B cell (primary cell): ENCODE measurements around the gene RGS11. TPM values are rescaled to one million over a fixed set of nuclear protein-coding genes. Genes with fewer than 3 reads are reported as not detected.

ENCODE experiments used
- ATAC-seq: fragments of 200-7000 bp; cut with Tn5 transposase; one replicate; pipeline ENCODE4 v1.10.0; 2021; ENCODE audit warnings: low read depth, mild to moderate bottlenecking, moderate number of reproducible peaks, moderate library complexity
- CTCF ChIA-PET: fragments of 350-600 bp; sonication (Branson Sonifier 250); formaldehyde crosslinking; loops from one replicate; lab custom pipeline; 2021; ENCODE audit warnings: antibody characterized with exemption, inconsistent platforms; lab: Charles Lee
- POLR2A ChIA-PET: fragments of 350-600 bp; sonication (Branson Sonifier 250); formaldehyde crosslinking; loops from one replicate; lab custom pipeline; 2021; ENCODE audit warnings: antibody characterized with exemption; lab: Charles Lee
- DNase-seq: peaks from one replicate; pipeline ENCODE4 v3.0.0; 2013
- H2AFZ ChIP-seq: 2 replicates; pipeline ENCODE4 v1.6.1; 2012; ENCODE audit warnings: mild to moderate bottlenecking, low read depth, low read length; ENCODE audit not compliant: insufficient read depth, poor library complexity, severe bottlenecking
- H3K27ac ChIP-seq, 2 donors: 1 replicate in 1 of 2; 2 replicates in 1 of 2; pipeline ENCODE4 v1.5.1; 2012 to 2013; ENCODE audit warnings: low read length in 2 of 2, mild to moderate bottlenecking in 2 of 2, moderate library complexity in 1 of 2
- H3K27me3 ChIP-seq, 4 experiments: fragments of 200-600 bp in 1 of 4; sonication (generic) in 1 of 4; replicated peaks in 1 of 4; 1 replicate in 2 of 4; 2 replicates in 2 of 4; pipeline versions ENCODE4 v1.6.1 to v1.7.0; 2013 to 2016; ENCODE audit warnings: low read length in 3 of 4, mild to moderate bottlenecking in 2 of 4, mixed read lengths in 1 of 4, moderate library complexity in 1 of 4; ENCODE audit not compliant: insufficient read depth in 4 of 4, control insufficient read depth in 3 of 4; ENCODE audit errors: control extremely low read depth in 1 of 4
- H3K36me3 ChIP-seq, 2 experiments: replicated peaks in 1 of 2; 1 replicate in 1 of 2; 2 replicates in 1 of 2; pipeline versions ENCODE4 v1.6.1 to v1.7.1; 2013; ENCODE audit warnings: low read length in 1 of 2; ENCODE audit not compliant: insufficient read depth in 2 of 2, control insufficient read depth in 1 of 2; ENCODE audit errors: control extremely low read depth in 1 of 2, extremely low read depth in 1 of 2
- H3K4me1 ChIP-seq, 2 donors: fragments of 200-600 bp in 1 of 2; sonication (generic) in 1 of 2; 1 replicate in 1 of 2; 2 replicates in 1 of 2; pipeline versions ENCODE4 v1.5.1 to v1.6.1; 2013 to 2017; ENCODE audit warnings: low read length in 2 of 2; ENCODE audit not compliant: control insufficient read depth in 2 of 2, insufficient read depth in 2 of 2
- H3K4me2 ChIP-seq: replicated peaks from 2 replicates; pipeline ENCODE3; 2012; ENCODE audit warnings: mild to moderate bottlenecking, low read depth, low read length; ENCODE audit not compliant: poor library complexity, severe bottlenecking
- H3K4me3 ChIP-seq, 5 experiments: fragments of 200-600 bp in 1 of 5; sonication (generic) in 1 of 5; 1 replicate in 3 of 5; 2 replicates in 2 of 5; pipeline versions ENCODE4 v1.5.1 to v1.7.0; 2011 to 2016; ENCODE audit warnings: low read length in 4 of 5, mild to moderate bottlenecking in 4 of 5, low read depth in 2 of 5, control low read depth in 1 of 5, moderate library complexity in 1 of 5; ENCODE audit not compliant: insufficient read depth in 1 of 5; ENCODE audit errors: control extremely low read depth in 1 of 5, extremely low read depth in 1 of 5
- H3K79me2 ChIP-seq: fragments of 200-600 bp; sonication (generic); one replicate; pipeline ENCODE4 v1.6.0; 2016; ENCODE audit warnings: low read length; ENCODE audit not compliant: control insufficient read depth, insufficient read depth
- H3K9ac ChIP-seq: fragments of 200-600 bp; sonication (generic); 2 replicates; pipeline ENCODE4 v1.6.1; 2017; ENCODE audit warnings: mild to moderate bottlenecking, low read length, moderate library complexity
- H3K9me3 ChIP-seq, 3 donors: one replicate each; pipeline versions ENCODE4 v1.6.1 to v1.7.1; 2013; ENCODE audit warnings: low read length in 2 of 3; ENCODE audit not compliant: control insufficient read depth in 2 of 3, insufficient read depth in 1 of 3; ENCODE audit errors: control extremely low read depth in 1 of 3
- H4K20me1 ChIP-seq: 2 replicates; pipeline ENCODE4 v1.6.0; 2012; ENCODE audit warnings: mild to moderate bottlenecking, low read length; ENCODE audit not compliant: insufficient read depth, control insufficient read depth, poor library complexity, severe bottlenecking
- H3K27ac Mint-ChIP-seq: one replicate; pipeline ENCODE4 v1.8.0; 2021; ENCODE audit warnings: mixed read lengths
- H3K27me3 Mint-ChIP-seq: one replicate; pipeline ENCODE4 v1.8.0; 2021; ENCODE audit warnings: mixed read lengths
- H3K4me1 Mint-ChIP-seq: one replicate; pipeline ENCODE4 v1.8.0; 2021; ENCODE audit warnings: mixed read lengths
- H3K4me3 Mint-ChIP-seq: one replicate; pipeline ENCODE4 v1.8.0; 2021; ENCODE audit warnings: mixed read lengths
- H3K9me3 Mint-ChIP-seq: one replicate; pipeline ENCODE4 v1.8.0; 2022; ENCODE audit warnings: mixed read lengths; ENCODE audit not compliant: insufficient read depth
- EZH2 ChIP-seq: IDR thresholded peaks from 2 replicates; pipeline ENCODE4 v1.6.1; 2012; ENCODE audit warnings: borderline replicate concordance, low read depth, mild to moderate bottlenecking, moderate library complexity, low read length; ENCODE audit not compliant: insufficient read depth, poor library complexity, severe bottlenecking
- WGBS: methylation state at CpG from one replicate; pipeline ENCODE4 v1.1.5; 2013; ENCODE audit warnings: missing lambda C conversion rate; ENCODE audit not compliant: insufficient coverage; 5-methylcytosine and 5-hydroxymethylcytosine counted together
- intact Hi-C: fragments of 100-400 bp; cut with micrococcal nuclease; formaldehyde crosslinking; loops from one replicate; pipeline ENCODE4 v1.10.0; 2022
- polyA plus RNA-seq: library from polyadenylated mRNA; depleted of rRNA; stranded (reverse); fragments of >200 nt; gene quantifications from 2 replicates; pipeline ENCODE4 v1.2.3, GENCODE V29; 2012
- total RNA-seq, 2 donors: library from RNA; stranded (reverse); fragments of 120-200 nt in 1 of 2; gene quantifications; 1 replicate in 1 of 2; 2 replicates in 1 of 2; pipeline versions ENCODE4 v1.2.3 to v1.2.4, GENCODE V29; 2013 to 2022
- TF ChIP-seq, protein P1 (sequence below): fragments of 200-600 bp; IDR thresholded peaks from one replicate; pipeline ENCODE4 v1.8.0; 2022; ENCODE audit warnings: antibody characterized with exemption, mild to moderate bottlenecking

The RGS11 gene
- total and polyA plus RNA-seq, 2 donors (not counting 1 experiment from before 2014, with no cell fraction given) = 0.39 TPM; not detected in 1

DNA sequence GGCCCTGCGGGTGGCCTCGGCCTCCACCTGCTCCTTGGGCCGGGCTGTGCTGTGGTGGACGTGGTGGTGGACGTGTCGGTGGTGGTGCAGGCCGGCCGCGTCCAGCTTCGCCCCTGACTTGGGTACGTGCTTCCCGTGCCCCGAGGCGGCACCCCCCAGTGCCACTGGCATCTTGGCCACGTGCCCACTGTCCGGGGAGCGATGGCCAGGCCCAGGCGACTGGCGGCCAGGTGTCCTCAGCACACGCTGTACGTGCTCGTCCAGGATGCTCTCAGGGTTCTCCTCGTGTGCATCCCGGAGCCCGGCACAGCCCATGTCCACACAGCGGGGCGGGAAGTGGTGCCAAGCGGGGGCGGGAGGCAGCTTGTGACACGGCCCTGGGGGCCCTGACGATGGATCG is 22.1 kb upstream of the RGS11 start:
- ATAC-seq (no peak), DNase-seq (no peak)
- no peak overlapping the region for H3K4me3 ChIP-seq
- ChIA-PET POLR2A (no interaction called here), CTCF (no interaction called here)
- no peaks in the 10 kb centered on the region for H3K9me3 ChIP-seq
- intact Hi-C loops = no loop called here
- WGBS = 96% methylated on average over 32 of the region's 32 CpGs
- no peaks in the 10 kb centered on the region for H3K4me1 Mint-ChIP-seq
- H3K27ac Mint-ChIP-seq = no peak overlapping the region
- H2AFZ ChIP-seq = no peak overlapping the region
- H3K4me2 ChIP-seq = no peak overlapping the region
- H3K4me3 Mint-ChIP-seq = no peak overlapping the region
- no peaks in the 10 kb centered on the region for H3K9me3 Mint-ChIP-seq
- H3K4me1 ChIP-seq = no peaks in the 10 kb centered on the region
- H3K9ac ChIP-seq = no peak overlapping the region
- H3K36me3 ChIP-seq = peaks cover 0 to 35% of the 10 kb centered on the region in 2 experiments
- H3K27me3 Mint-ChIP-seq = no peaks in the 10 kb centered on the region
- no peaks in the 10 kb centered on the region for H3K27me3 ChIP-seq
- H4K20me1 ChIP-seq = peaks cover 8% of the 10 kb centered on the region
- H3K79me2 ChIP-seq = peaks cover 9% of the 10 kb centered on the region
- TF ChIP-seq EZH2 = no peak
- TF ChIP-seq, protein P1, sequence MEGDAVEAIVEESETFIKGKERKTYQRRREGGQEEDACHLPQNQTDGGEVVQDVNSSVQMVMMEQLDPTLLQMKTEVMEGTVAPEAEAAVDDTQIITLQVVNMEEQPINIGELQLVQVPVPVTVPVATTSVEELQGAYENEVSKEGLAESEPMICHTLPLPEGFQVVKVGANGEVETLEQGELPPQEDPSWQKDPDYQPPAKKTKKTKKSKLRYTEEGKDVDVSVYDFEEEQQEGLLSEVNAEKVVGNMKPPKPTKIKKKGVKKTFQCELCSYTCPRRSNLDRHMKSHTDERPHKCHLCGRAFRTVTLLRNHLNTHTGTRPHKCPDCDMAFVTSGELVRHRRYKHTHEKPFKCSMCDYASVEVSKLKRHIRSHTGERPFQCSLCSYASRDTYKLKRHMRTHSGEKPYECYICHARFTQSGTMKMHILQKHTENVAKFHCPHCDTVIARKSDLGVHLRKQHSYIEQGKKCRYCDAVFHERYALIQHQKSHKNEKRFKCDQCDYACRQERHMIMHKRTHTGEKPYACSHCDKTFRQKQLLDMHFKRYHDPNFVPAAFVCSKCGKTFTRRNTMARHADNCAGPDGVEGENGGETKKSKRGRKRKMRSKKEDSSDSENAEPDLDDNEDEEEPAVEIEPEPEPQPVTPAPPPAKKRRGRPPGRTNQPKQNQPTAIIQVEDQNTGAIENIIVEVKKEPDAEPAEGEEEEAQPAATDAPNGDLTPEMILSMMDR = no peak
- H3K27ac ChIP-seq = no peak overlapping the region

DNA sequence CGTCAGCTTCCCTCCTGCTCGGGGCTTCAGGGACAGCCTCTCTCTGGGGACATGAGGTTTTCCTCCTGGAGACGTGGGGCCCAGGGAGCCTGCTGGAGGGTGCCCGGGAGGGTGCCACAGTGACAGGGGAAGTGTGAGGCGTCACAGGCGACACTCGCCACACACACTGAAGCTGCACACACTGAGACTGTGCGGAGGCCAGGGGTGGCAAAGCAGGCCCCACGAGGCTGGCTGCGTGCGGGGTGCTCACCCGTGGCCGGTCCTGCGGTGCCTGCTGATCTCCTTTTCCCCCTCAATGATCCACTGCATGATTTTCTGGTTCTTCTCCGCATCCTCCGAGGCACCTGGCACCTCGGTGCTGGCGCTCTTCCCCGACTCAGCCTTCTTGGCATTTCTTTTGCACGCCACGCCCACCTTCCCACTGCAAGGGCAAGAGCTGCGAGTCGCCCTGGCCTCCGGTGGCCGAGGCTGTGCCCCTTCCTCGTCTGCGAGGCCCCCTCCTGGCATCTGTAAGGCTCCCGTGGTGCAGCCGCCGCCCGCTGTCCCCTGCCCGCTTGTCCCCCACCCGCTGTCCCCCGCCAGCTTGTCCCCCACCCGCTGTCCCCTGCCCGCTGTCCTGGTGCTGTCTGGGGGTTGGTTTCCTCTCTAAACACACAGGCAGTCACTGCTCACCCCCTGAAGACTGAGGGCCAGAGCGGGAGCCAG is 21.2 kb upstream of the RGS11 start:
- no peaks in the 10 kb centered on the region for H3K4me1 ChIP-seq
- H3K27me3 ChIP-seq = no peaks in the 10 kb centered on the region
- Mint-ChIP-seq H3K9me3 (no peaks in the 10 kb centered on the region), H3K27me3 (no peaks in the 10 kb centered on the region), H3K27ac (no peak overlapping the region), H3K4me3 (no peak overlapping the region), H3K4me1 (no peaks in the 10 kb centered on the region)
- peaks cover 0 to 37% of the 10 kb centered on the region in 2 experiments for H3K36me3 ChIP-seq
- H3K79me2 ChIP-seq = peaks cover 7% of the 10 kb centered on the region
- no peak overlapping the region for H3K9ac ChIP-seq
- TF ChIP-seq EZH2 = no peak
- TF ChIP-seq, protein P1 = no peak
- no peaks in the 10 kb centered on the region for H3K9me3 ChIP-seq
- intact Hi-C loops = no loop called here
- ATAC-seq = no peak
- H3K4me2 ChIP-seq = no peak overlapping the region
- H3K27ac ChIP-seq = no peak overlapping the region
- H3K4me3 ChIP-seq = no peak overlapping the region
- 76% methylated on average over 34 of the region's 37 CpGs for WGBS
- ChIA-PET CTCF (no interaction called here), POLR2A (no interaction called here)
- DNase-seq = no peak
- H2AFZ ChIP-seq = no peak overlapping the region
- H4K20me1 ChIP-seq = peaks cover 8% of the 10 kb centered on the region
